ENCODE measurements around the gene LIME1. TPM values are rescaled to one million over a fixed set of nuclear protein-coding genes. Genes with fewer than 3 reads are reported as not detected.

LIME1 gene
- polyA plus RNA-seq, 4 donors = 6.1 to 48.4 (median 22.6) TPM

- Histone ChIP-seq H3K36me3 (ENCODE audit: control insufficient read depth in 3 of 3, insufficient read depth in 2 of 3, low read depth in 1 of 3, low read length in 3 of 3) (peaks cover 0 to 6% (median 0%) of the 10 kb centered on the region in 3 donors), H3K4me3 (ENCODE audit: low read depth in 1 of 3, low read length in 3 of 3) (no peak overlapping the region), H3K9me3 (ENCODE audit: control insufficient read depth in 2 of 2, insufficient read depth in 1 of 2, low read depth in 1 of 2, low read length in 1 of 2) (no peaks in the 10 kb centered on the region), H3K27ac (ENCODE audit: low read depth in 1 of 3, low read length in 2 of 3) (no peak overlapping the region), H3K27me3 (ENCODE audit: control insufficient read depth in 3 of 3, insufficient read depth in 3 of 3, low read length in 3 of 3) (peaks cover 0 to 3% (median 0%) of the 10 kb centered on the region in 3 donors), H3K4me1 (ENCODE audit: control insufficient read depth in 3 of 3, insufficient read depth in 2 of 3, low read depth in 1 of 3, low read length in 2 of 3) (no peaks in the 10 kb centered on the region)
- FAIRE-seq (no peak), DNase-seq (no peak)
- 70 to 74% (median 74%) methylated on average over 16 of the region's 16 CpGs for WGBS, 3 donors
Measured at GRCh38 chr20:63754008-63754407, 17.5 kb downstream of the LIME1 start.

- WGBS, 3 donors = 71 to 81% (median 78%) methylated on average over 18 of the region's 18 CpGs
- Histone ChIP-seq H3K4me3 (ENCODE audit: low read depth in 1 of 3, low read length in 3 of 3) (no peak overlapping the region), H3K36me3 (ENCODE audit: control insufficient read depth in 3 of 3, insufficient read depth in 2 of 3, low read depth in 1 of 3, low read length in 3 of 3) (no peaks in the 10 kb centered on the region), H3K27me3 (ENCODE audit: control insufficient read depth in 3 of 3, insufficient read depth in 3 of 3, low read length in 3 of 3) (peaks cover 0 to 3% (median 0%) of the 10 kb centered on the region in 3 donors), H3K27ac (ENCODE audit: low read depth in 1 of 3, low read length in 2 of 3) (no peak overlapping the region), H3K4me1 (ENCODE audit: control insufficient read depth in 3 of 3, insufficient read depth in 2 of 3, low read depth in 1 of 3, low read length in 2 of 3) (no peaks in the 10 kb centered on the region), H3K9me3 (ENCODE audit: control insufficient read depth in 2 of 2, insufficient read depth in 1 of 2, low read depth in 1 of 2, low read length in 1 of 2) (no peaks in the 10 kb centered on the region)
- FAIRE-seq (no peak), DNase-seq (no peak)
Measured at GRCh38 chr20:63755933-63756647, 19.6 kb downstream of the LIME1 start.

GRCh38 chr20:63756648-63756991, 20.2 kb downstream of the LIME1 start:
- H3K27me3 ChIP-seq (ENCODE audit: control insufficient read depth in 3 of 3, insufficient read depth in 3 of 3, low read length in 3 of 3) = peaks cover 0 to 3% (median 0%) of the 10 kb centered on the region in 3 donors
- FAIRE-seq (no peak), DNase-seq (peak in 1 of 2 donors; percentile 6)
- H3K36me3 ChIP-seq (ENCODE audit: control insufficient read depth in 3 of 3, insufficient read depth in 2 of 3, low read depth in 1 of 3, low read length in 3 of 3) = no peaks in the 10 kb centered on the region
- 26 to 42% (median 41%) methylated on average over 8 of the region's 8 CpGs for WGBS, 3 donors
- no peak overlapping the region for H3K4me3 ChIP-seq (ENCODE audit: low read depth in 1 of 3, low read length in 3 of 3)
- no peak overlapping the region for H3K27ac ChIP-seq (ENCODE audit: low read depth in 1 of 3, low read length in 2 of 3)
- H3K9me3 ChIP-seq (ENCODE audit: control insufficient read depth in 2 of 2, insufficient read depth in 1 of 2, low read depth in 1 of 2, low read length in 1 of 2) = no peaks in the 10 kb centered on the region
- H3K4me1 ChIP-seq (ENCODE audit: control insufficient read depth in 3 of 3, insufficient read depth in 2 of 3, low read depth in 1 of 3, low read length in 2 of 3) = no peaks in the 10 kb centered on the region

- Histone ChIP-seq H3K27ac (ENCODE audit: low read depth in 1 of 3, low read length in 2 of 3) (no peak overlapping the region), H3K4me3 (ENCODE audit: low read depth in 1 of 3, low read length in 3 of 3) (no peak overlapping the region), H3K27me3 (ENCODE audit: control insufficient read depth in 3 of 3, insufficient read depth in 3 of 3, low read length in 3 of 3) (peaks cover 0 to 3% (median 0%) of the 10 kb centered on the region in 3 donors), H3K9me3 (ENCODE audit: control insufficient read depth in 2 of 2, insufficient read depth in 1 of 2, low read depth in 1 of 2, low read length in 1 of 2) (no peaks in the 10 kb centered on the region), H3K4me1 (ENCODE audit: control insufficient read depth in 3 of 3, insufficient read depth in 2 of 3, low read depth in 1 of 3, low read length in 2 of 3) (no peaks in the 10 kb centered on the region), H3K36me3 (ENCODE audit: control insufficient read depth in 3 of 3, insufficient read depth in 2 of 3, low read depth in 1 of 3, low read length in 3 of 3) (no peaks in the 10 kb centered on the region)
- 68 to 87% (median 79%) methylated on average over 6 to 7 of the region's 7 CpGs for WGBS, 3 donors
- DNase-seq (no peak), FAIRE-seq (no peak)
Measured at GRCh38 chr20:63758152-63758551, 21.7 kb downstream of the LIME1 start.

GRCh38 chr20:63759377-63759901, 23.0 kb downstream of the LIME1 start:
- DNase-seq = no peak
- Histone ChIP-seq H3K27ac (ENCODE audit: low read depth in 1 of 3, low read length in 2 of 3) (no peak overlapping the region), H3K4me3 (ENCODE audit: low read depth in 1 of 3, low read length in 3 of 3) (no peak overlapping the region), H3K36me3 (ENCODE audit: control insufficient read depth in 3 of 3, insufficient read depth in 2 of 3, low read depth in 1 of 3, low read length in 3 of 3) (no peaks in the 10 kb centered on the region), H3K9me3 (ENCODE audit: control insufficient read depth in 2 of 2, insufficient read depth in 1 of 2, low read depth in 1 of 2, low read length in 1 of 2) (no peaks in the 10 kb centered on the region), H3K27me3 (ENCODE audit: control insufficient read depth in 3 of 3, insufficient read depth in 3 of 3, low read length in 3 of 3) (no peaks in the 10 kb centered on the region), H3K4me1 (ENCODE audit: control insufficient read depth in 3 of 3, insufficient read depth in 2 of 3, low read depth in 1 of 3, low read length in 2 of 3) (no peaks in the 10 kb centered on the region)
- 83 to 93% (median 86%) methylated on average over 7 of the region's 7 CpGs for WGBS, 3 donors
- FAIRE-seq = no peak

- 61 to 75% (median 65%) methylated on average over 16 of the region's 16 CpGs for WGBS, 3 donors
- no peaks in the 10 kb centered on the region for H3K4me1 ChIP-seq (ENCODE audit: control insufficient read depth in 3 of 3, insufficient read depth in 2 of 3, low read depth in 1 of 3, low read length in 2 of 3)
- no peaks in the 10 kb centered on the region for H3K9me3 ChIP-seq (ENCODE audit: control insufficient read depth in 2 of 2, insufficient read depth in 1 of 2, low read depth in 1 of 2, low read length in 1 of 2)
- H3K4me3 ChIP-seq (ENCODE audit: low read depth in 1 of 3, low read length in 3 of 3) = no peak overlapping the region
- no peak overlapping the region for H3K27ac ChIP-seq (ENCODE audit: low read depth in 1 of 3, low read length in 2 of 3)
- no peaks in the 10 kb centered on the region for H3K27me3 ChIP-seq (ENCODE audit: control insufficient read depth in 3 of 3, insufficient read depth in 3 of 3, low read length in 3 of 3)
- FAIRE-seq (no peak), DNase-seq (no peak)
- H3K36me3 ChIP-seq (ENCODE audit: control insufficient read depth in 3 of 3, insufficient read depth in 2 of 3, low read depth in 1 of 3, low read length in 3 of 3) = peaks cover 0 to 21% (median 2%) of the 10 kb centered on the region in 3 donors
Measured at GRCh38 chr20:63765082-63765873, 28.8 kb downstream of the LIME1 start.

- Histone ChIP-seq H3K36me3 (ENCODE audit: control insufficient read depth in 3 of 3, insufficient read depth in 2 of 3, low read depth in 1 of 3, low read length in 3 of 3) (peaks cover 0 to 21% (median 2%) of the 10 kb centered on the region in 3 donors), H3K27me3 (ENCODE audit: control insufficient read depth in 3 of 3, insufficient read depth in 3 of 3, low read length in 3 of 3) (no peaks in the 10 kb centered on the region), H3K4me1 (ENCODE audit: control insufficient read depth in 3 of 3, insufficient read depth in 2 of 3, low read depth in 1 of 3, low read length in 2 of 3) (no peaks in the 10 kb centered on the region), H3K9me3 (ENCODE audit: control insufficient read depth in 2 of 2, insufficient read depth in 1 of 2, low read depth in 1 of 2, low read length in 1 of 2) (no peaks in the 10 kb centered on the region), H3K27ac (ENCODE audit: low read depth in 1 of 3, low read length in 2 of 3) (no peak overlapping the region), H3K4me3 (ENCODE audit: low read depth in 1 of 3, low read length in 3 of 3) (no peak overlapping the region)
- 87 to 92% (median 89%) methylated on average over 7 of the region's 7 CpGs for WGBS, 3 donors
- FAIRE-seq = no peak
- no peak for DNase-seq
Measured at GRCh38 chr20:63765902-63766301, 29.4 kb downstream of the LIME1 start.

GRCh38 chr20:63766695-63767426, 30.4 kb downstream of the LIME1 start:
- DNase-seq (no peak), FAIRE-seq (no peak)
- WGBS, 3 donors = 88 to 89% (median 89%) methylated on average over 36 to 38 of the region's 38 CpGs
- Histone ChIP-seq H3K36me3 (ENCODE audit: control insufficient read depth in 3 of 3, insufficient read depth in 2 of 3, low read depth in 1 of 3, low read length in 3 of 3) (peaks cover 0 to 23% (median 2%) of the 10 kb centered on the region in 3 donors), H3K27me3 (ENCODE audit: control insufficient read depth in 3 of 3, insufficient read depth in 3 of 3, low read length in 3 of 3) (no peaks in the 10 kb centered on the region), H3K9me3 (ENCODE audit: control insufficient read depth in 2 of 2, insufficient read depth in 1 of 2, low read depth in 1 of 2, low read length in 1 of 2) (no peaks in the 10 kb centered on the region), H3K4me1 (ENCODE audit: control insufficient read depth in 3 of 3, insufficient read depth in 2 of 3, low read depth in 1 of 3, low read length in 2 of 3) (no peaks in the 10 kb centered on the region), H3K4me3 (ENCODE audit: low read depth in 1 of 3, low read length in 3 of 3) (no peak overlapping the region), H3K27ac (ENCODE audit: low read depth in 1 of 3, low read length in 2 of 3) (no peak overlapping the region)

Data from small intestine (tissue), 7 donors.